Natural killer cell treated with Interleukin-12 subunit alpha and Interleukin-12 subunit beta and Interleukin-15 and Interleukin-18, amount 100 ng/mL, for 72 hours (primary cell): ENCODE data around the gene CTIF. TPM values are rescaled to one million over a fixed set of nuclear protein-coding genes. Genes with fewer than 3 reads are reported as not detected.

ENCODE experiments used
- ATAC-seq, 2 donors: fragments of 150-1000 bp; cut with Tn5 transposase in 1 of 2; sonication (Bioruptor Pico), chemical (Tn5 transposase) in 1 of 2; 2 replicates each; pipeline ENCODE4 v1.10.0; 2021
- DNase-seq: peaks from one replicate; pipeline ENCODE4 v3.0.0; 2022; ENCODE audit warnings: low spot score
- H3K27ac Mint-ChIP-seq, 2 donors: 1 replicate in 1 of 2; 2 replicates in 1 of 2; pipeline ENCODE4 v1.8.0; 2022; ENCODE audit warnings: mixed read lengths in 2 of 2, mild to moderate bottlenecking in 1 of 2, moderate library complexity in 1 of 2
- H3K27me3 Mint-ChIP-seq, 2 donors: 1 replicate in 1 of 2; 2 replicates in 1 of 2; pipeline ENCODE4 v1.8.0; 2022; ENCODE audit warnings: mixed read lengths in 2 of 2
- H3K36me3 Mint-ChIP-seq: one replicate; pipeline ENCODE4 v1.8.0; 2022; ENCODE audit warnings: mixed read lengths
- H3K4me1 Mint-ChIP-seq, 2 donors: 1 replicate in 1 of 2; 2 replicates in 1 of 2; pipeline ENCODE4 v1.8.0; 2022; ENCODE audit warnings: low read depth in 2 of 2, mixed read lengths in 2 of 2, mild to moderate bottlenecking in 1 of 2
- H3K4me3 Mint-ChIP-seq: one replicate; pipeline ENCODE4 v1.8.0; 2022; ENCODE audit warnings: mixed read lengths
- H3K9me3 Mint-ChIP-seq: 2 replicates; pipeline ENCODE4 v1.8.0; 2022; ENCODE audit warnings: mixed read lengths
- total RNA-seq, 2 donors: library from RNA; stranded (reverse); gene quantifications; one replicate each; pipeline ENCODE4 v1.2.3, GENCODE V29; 2022

The CTIF gene
- total RNA-seq, 2 donors from 2014 or later: 8.4 to 13.0 TPM

DNA sequence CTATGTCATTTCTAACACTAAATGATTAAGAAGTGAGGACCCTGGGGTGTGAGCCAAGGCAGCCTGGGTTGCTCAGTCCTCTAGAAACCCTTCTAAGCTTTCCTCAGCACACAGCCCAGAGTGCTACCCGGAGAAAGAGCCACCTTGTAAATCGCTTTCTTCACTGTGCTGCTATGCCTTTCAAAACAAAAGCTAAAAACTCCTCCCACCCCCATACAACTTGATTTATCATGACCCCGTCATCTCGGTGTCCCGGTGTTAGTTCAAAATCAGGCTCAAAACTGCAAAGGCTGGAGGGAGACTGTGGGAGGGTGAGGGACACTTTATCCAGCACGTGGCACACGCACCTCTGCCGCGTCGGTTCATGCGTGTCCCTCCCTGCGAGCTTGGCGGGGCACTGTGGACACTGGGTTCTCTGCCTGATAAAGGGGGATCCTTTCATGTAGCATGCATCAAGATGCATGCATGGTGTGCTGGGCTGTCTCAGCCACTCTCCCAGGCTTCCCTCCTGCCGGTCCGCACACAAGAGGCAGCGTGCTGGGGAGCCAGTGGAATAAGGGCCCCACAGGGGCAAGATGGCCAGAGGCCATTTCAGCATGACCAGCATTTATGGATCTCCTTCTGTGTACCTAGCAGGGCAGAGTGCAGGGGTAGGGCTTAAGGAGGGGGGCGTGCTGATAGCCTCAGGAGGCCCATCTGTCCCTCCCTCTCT is 241.5 kb downstream of the CTIF start:
- H3K27ac Mint-ChIP-seq: peak overlapping the region in 1 of 2 donors; percentile 27
- H3K27me3 Mint-ChIP-seq: no peaks in the 10 kb centered on the region
- ATAC-seq (no peak), DNase-seq (no peak)
- no peaks in the 10 kb centered on the region for H3K36me3 Mint-ChIP-seq
- H3K9me3 Mint-ChIP-seq: no peaks in the 10 kb centered on the region
- peaks cover 15 to 32% of the 10 kb centered on the region in 2 donors for H3K4me1 Mint-ChIP-seq
- H3K4me3 Mint-ChIP-seq: no peak overlapping the region

DNA sequence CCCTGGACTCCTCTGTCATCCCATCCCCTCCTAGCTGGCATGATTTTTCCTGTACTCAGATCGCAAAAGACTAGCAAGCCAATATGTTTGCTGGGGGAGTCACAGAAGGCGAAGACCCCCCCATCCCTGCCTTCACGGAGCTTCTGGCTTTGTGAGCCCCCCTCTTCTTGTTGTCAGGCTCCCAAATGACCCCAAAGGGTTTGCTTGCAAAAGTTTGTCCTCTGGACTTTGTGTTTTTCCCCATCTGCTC is 242.0 kb downstream of the CTIF start:
- Mint-ChIP-seq H3K4me1 (peaks cover 17 to 32% of the 10 kb centered on the region in 2 donors), H3K9me3 (no peaks in the 10 kb centered on the region), H3K27ac (no peak overlapping the region), H3K27me3 (no peaks in the 10 kb centered on the region), H3K36me3 (no peaks in the 10 kb centered on the region), H3K4me3 (no peak overlapping the region)
- DNase-seq: no peak
- ATAC-seq: no peak

DNA sequence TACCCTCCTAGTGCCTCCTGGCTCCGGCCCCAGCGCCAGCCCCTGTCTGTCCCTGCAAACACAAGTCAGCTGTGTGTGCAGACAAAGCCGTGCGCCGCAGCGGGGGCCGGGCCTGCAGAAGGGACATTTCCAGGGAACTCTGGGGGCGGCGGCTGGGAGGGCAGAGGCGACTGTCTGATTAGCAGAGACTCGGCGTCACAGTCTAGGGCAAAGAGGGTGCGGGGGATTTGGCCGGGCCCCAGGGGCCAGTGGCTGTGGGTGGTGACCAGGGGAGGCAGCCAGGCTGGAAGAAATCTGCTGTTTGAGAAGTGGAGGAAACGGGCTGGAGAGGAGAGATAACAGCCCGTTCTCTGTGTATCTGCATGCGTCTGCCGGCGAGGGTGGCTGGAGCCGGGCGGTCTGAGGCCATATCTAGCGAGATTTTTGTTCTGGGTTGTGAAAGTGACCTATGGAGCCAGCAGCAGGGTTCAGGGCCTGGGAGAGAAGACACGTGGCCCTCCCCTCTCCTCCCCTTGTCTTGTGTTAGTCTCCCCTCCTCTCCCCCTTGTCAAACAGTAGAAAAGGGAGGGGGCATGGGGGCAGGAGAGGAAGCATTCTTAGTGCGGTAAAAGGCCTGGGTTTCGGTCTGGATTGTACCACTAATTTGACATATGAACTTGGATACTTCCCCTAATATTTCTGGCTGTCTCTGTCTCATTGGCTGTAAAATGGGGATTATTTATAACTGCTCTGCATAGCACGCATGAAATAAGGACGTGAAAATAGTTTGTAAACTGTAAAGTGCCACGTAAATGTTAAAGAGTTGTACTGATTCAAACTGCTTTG is 242.5 kb downstream of the CTIF start:
- Mint-ChIP-seq H3K36me3 (no peaks in the 10 kb centered on the region), H3K27me3 (no peaks in the 10 kb centered on the region), H3K4me1 (peaks cover 19 to 35% of the 10 kb centered on the region in 2 donors), H3K9me3 (no peaks in the 10 kb centered on the region), H3K4me3 (no peak overlapping the region), H3K27ac (peak overlapping the region in 1 of 2 donors; percentile 45)
- ATAC-seq (no peak), DNase-seq (no peak)

DNA sequence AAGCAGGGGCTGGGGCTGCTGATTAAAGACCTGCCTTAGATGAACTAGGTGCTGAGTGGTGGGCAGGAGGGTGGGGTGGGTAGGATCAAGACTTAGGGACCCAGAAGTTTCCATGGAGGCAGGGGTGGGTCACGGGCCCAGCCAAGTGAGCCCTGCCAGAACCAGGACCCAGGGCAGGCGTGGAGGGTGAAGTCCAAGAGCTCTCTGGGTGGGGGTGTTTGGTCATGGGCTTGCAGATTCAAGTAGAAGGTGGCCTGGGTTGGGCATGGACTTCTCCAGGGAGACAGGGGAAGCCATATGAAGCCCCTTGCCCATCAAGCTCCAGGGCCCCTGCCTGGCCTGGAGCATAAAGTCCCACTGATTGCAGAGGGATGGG is 243.1 kb downstream of the CTIF start:
- Mint-ChIP-seq H3K4me1 (peaks cover 21 to 37% of the 10 kb centered on the region in 2 donors), H3K27ac (peak overlapping the region in 1 of 2 donors; percentile 45), H3K4me3 (no peak overlapping the region), H3K27me3 (no peaks in the 10 kb centered on the region), H3K36me3 (no peaks in the 10 kb centered on the region), H3K9me3 (no peaks in the 10 kb centered on the region)
- DNase-seq (no peak), ATAC-seq (no peak)

DNA sequence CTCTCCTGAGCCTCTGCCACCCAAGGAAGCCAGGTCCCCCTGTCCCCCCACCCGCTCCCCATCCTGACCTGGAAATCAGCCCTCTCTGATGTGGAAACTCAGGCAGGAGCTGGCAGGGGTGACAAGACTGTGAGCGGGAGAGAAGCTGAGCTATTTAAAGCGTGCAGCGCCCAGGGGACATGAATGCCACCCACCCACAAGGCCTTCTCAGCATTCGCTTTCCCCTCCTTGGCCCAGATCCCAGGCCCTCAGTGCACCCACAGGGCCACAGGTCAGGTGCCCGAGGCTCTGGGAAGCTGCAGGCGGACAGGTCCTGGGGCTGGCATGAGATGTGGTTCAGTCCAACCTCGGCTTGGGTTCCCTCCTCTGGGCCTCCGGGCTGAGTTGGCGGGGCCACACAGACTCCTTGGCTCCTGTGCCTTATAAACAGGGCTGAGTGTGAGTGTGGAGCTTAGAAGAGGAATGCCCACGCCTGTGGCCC is 243.6 kb downstream of the CTIF start:
- Mint-ChIP-seq H3K36me3 (no peaks in the 10 kb centered on the region), H3K4me1 (peaks cover 21 to 34% of the 10 kb centered on the region in 2 donors), H3K4me3 (no peak overlapping the region), H3K27ac (peak overlapping the region in 1 of 2 donors; percentile 72), H3K9me3 (no peaks in the 10 kb centered on the region), H3K27me3 (no peaks in the 10 kb centered on the region)
- DNase-seq: no peak
- no peak for ATAC-seq

DNA sequence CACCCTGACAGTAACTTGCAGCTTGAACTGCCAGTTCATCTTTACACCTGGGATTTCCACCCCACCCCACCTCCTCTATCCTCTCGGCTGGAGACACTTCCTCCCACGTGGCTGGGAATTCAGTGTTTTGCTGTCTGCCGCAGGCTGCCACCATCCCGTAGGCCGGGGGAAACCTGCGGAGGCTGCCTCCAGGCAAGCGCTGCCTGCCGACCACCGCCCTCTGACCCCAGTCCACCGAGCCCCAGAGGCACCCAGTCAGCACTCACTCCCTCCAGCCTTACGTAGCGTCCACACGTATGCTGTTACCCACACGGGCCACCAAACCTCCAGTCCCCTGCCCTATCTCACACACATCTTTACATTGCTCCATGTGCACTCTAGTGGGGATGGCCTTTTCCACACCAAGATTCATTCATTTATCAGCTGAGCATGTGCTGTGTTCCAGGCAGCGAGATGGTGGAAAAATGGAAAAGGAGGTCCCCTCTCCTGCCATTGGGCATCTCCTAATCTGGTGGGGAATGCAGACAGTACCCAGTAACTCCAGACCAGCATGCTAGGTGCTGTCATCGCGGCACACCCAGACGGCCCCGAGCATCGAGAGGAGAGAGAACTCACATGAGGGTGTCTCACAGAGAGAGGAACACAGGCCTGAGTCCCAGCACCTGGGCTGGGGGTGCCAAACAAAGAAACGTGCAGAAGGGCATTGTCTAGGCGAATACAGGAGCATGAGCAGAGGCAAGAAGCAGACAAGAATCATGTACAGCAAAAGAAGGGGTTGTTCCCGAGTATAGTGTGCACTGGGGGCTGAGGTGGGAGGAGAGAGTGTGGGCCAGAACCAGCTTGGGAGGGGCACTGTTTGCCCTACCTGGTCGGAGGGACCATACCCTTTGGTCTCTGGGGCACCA is 245.0 kb downstream of the CTIF start:
- H3K4me1 Mint-ChIP-seq: peaks cover 21 to 29% of the 10 kb centered on the region in 2 donors
- peak overlapping the region; percentile 13 to 17 for H3K27ac Mint-ChIP-seq

DNA sequence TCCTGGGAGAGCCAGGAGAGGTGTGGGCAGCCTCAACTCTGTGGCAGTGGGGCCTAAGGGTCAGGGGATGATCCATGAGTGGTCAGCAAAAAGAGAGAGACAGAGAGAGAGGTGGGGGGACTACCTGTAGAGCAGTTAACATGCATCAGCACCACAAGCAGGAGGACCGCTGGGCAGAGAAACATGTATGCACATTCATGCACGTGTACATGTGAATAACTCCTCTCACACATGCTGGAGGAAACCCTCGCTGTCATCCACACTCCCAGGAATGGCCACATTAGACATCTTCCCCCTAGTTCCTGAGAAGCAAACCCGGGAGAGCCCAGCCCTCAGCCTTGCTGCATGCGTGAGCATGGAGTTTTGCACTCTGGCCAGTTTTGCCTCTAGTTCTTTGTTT is 245.8 kb downstream of the CTIF start:
- no peak for ATAC-seq
- Mint-ChIP-seq H3K4me3 (peak overlapping the region; percentile 45), H3K36me3 (no peaks in the 10 kb centered on the region), H3K27me3 (no peaks in the 10 kb centered on the region), H3K9me3 (no peaks in the 10 kb centered on the region), H3K4me1 (peaks cover 21 to 29% of the 10 kb centered on the region in 2 donors), H3K27ac (peak overlapping the region; percentile 52 to 67)
- DNase-seq: no peak

More for the DNA sequence above, 245.0 kb downstream of the CTIF start:
- no peaks in the 10 kb centered on the region for H3K36me3 Mint-ChIP-seq
- no peaks in the 10 kb centered on the region for H3K27me3 Mint-ChIP-seq
- ATAC-seq (no peak), DNase-seq (no peak)
- H3K9me3 Mint-ChIP-seq: no peaks in the 10 kb centered on the region
- H3K4me3 Mint-ChIP-seq: peak overlapping the region; percentile 40

DNA sequence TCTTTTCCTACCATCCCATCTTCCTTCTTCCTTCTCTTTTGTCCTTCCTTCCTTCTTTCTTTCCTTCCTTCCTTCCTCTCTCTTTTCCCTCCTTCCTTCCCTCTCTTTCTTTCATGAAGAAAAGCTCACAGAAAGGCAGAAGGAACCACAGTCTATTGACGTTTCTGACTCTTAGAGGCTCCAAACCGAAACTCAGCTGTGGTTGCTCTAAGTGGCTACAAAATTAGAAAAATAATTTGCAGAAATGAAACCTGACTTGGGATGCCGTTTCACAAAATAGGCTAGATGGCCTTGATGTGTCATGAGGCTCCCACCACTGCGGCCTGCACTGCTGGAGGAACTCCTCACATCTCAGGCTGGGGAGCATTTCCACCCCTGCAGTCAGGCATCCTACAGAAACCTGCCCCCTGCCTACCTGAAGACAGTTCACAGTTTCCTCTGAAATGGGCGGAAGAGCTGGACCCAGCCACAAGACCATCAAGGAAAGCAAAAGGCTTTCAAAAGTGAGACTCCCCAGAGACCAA is 246.3 kb downstream of the CTIF start:
- Mint-ChIP-seq H3K4me3 (peak overlapping the region; percentile 45), H3K36me3 (no peaks in the 10 kb centered on the region), H3K4me1 (peaks cover 21 to 26% of the 10 kb centered on the region in 2 donors), H3K27me3 (no peaks in the 10 kb centered on the region), H3K9me3 (no peaks in the 10 kb centered on the region), H3K27ac (peak overlapping the region; percentile 52 to 67)
- DNase-seq: peak; percentile 61
- ATAC-seq: peak in 1 of 2 donors; percentile 64

DNA sequence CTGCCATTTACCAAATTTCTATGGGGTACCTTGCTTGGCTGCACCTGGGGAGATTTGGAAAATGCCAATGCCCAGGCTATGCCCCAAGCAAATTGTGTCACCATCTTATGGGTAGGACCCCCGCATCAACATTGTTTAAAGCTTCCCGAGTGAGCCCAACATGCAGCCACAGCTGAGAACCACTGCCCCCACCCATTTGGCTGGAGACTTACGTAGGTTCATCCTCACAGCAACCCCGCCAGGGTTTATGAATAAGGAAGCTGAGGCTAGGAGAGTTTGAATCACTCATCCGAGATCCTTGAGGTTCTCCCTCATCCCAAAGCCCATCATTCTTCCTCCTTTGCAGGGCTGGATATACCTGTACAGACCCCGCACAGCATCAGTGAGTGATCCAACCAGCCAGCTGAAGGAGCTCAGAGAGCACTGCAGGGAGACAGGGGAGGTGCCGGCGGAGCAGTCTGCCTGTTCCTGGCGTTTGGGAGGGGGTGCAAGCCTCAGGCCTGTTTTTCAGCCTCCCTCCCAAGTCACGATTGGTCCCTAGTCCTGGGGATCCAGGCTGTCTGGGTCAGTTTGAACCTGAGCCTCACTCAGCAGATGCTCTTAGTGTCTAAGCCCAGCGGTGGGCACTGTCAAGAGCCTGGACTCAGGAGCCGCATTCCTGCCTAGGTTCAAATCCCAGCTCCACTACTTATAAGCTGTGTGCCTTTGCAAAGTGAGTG is 247.1 kb downstream of the CTIF start:
- Mint-ChIP-seq H3K9me3 (no peaks in the 10 kb centered on the region), H3K36me3 (no peaks in the 10 kb centered on the region), H3K27me3 (no peaks in the 10 kb centered on the region), H3K4me3 (no peak overlapping the region), H3K4me1 (peaks cover 21 to 26% of the 10 kb centered on the region in 2 donors), H3K27ac (peak overlapping the region; percentile 52 to 67)
- DNase-seq (peak; percentile 48), ATAC-seq (no peak)

DNA sequence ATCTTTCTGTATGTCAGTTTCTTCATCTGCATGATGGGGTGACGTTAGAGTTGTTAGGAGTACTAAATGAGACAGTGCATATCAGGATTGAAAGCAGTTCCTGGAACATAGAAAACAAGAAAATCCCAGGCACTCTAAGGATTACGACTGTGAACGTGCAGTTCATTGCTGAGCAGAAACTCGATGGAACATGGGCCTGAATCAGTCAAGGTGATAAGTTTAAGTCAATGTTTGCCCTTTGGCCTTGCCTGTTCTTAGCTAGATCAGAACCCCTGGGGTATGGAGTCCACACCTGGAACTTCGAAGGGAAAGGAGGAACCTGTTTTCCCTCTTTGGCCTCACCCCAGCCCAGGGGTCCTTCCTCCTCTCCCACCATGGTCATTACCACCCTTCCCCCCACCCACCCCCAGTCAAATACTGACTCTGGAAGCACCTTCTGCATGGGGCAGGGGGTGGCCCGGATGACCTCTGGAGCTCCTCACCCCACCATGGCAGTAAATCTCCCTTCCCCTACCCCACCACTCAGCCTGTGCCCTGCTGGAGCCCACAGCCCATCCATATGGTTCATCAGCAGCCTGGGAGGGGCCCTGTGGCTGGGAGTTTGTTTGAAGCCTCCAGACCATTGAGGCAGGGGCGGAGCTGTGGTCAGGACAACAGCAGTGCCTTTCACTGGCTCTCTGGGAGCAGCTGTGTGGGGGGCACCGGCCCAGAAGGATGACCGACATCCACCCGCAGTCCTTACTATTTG is 247.8 kb downstream of the CTIF start:
- Mint-ChIP-seq H3K27me3 (no peaks in the 10 kb centered on the region), H3K9me3 (no peaks in the 10 kb centered on the region), H3K4me1 (peaks cover 25 to 30% of the 10 kb centered on the region in 2 donors), H3K27ac (peak overlapping the region; percentile 52 to 84), H3K4me3 (no peak overlapping the region), H3K36me3 (no peaks in the 10 kb centered on the region)
- ATAC-seq (no peak), DNase-seq (peak; percentile 60)

DNA sequence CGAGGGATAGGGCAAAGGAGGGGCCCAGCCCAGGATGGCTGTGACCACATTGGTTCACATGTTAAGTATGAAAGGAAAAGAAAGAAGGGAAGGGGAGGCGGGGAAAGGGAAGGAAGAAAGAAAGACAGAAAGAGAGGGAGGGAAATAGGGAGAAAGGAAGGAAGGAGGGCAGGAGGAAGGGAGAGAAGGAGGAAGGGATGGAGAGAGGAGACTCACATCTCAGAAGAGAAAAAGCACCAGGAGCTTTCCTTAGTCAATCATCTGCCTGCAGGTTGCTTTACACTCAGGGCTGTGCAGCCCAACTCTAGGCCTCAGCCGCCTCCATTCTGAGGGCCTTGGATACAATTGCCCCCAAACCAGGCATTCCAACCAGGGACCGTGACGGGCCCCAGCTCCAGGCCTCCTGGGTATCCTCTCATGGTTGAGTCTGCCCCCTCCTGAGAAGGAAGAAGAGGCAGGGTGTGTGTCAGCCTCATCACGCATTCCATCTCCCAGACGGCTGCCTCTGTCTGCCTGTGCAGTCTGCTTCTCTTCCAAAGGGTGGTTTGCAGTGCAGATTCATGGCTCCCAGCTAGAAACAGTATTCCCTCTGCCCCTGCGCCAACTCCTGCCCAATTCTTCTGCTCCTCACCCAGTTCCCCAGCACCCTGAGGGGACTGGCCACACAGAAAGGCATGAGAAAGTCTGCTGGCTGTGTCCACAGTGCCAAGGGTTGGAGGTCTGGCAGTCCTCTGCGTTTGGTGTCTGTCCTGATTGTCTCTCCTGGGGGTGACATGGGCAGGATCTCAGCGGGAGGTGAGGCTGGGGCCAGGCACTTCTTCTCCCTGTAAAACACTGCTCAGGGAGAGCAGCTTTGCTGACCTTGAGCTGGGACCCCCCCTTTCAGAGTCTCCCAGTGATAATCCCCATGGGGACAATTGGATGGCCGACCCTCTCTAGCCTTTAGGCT is 248.6 kb downstream of the CTIF start:
- H3K36me3 Mint-ChIP-seq: no peaks in the 10 kb centered on the region
- H3K27ac Mint-ChIP-seq: peak overlapping the region in 1 of 2 donors; percentile 84
- no peak overlapping the region for H3K4me3 Mint-ChIP-seq
- no peaks in the 10 kb centered on the region for H3K9me3 Mint-ChIP-seq
- no peaks in the 10 kb centered on the region for H3K27me3 Mint-ChIP-seq
- no peak for ATAC-seq
- peak; percentile 56 for DNase-seq
- peaks cover 31 to 35% of the 10 kb centered on the region in 2 donors for H3K4me1 Mint-ChIP-seq
